MM.1S (cell line): ENCODE results near the gene FREY1.

Source experiments
- DNase-seq: peaks from one replicate; pipeline ENCODE4 v3.0.0-alpha.2; 2015
- H2AFZ ChIP-seq: fragments of 300-600 bp; sonication (generic); 2 replicates; pipeline ENCODE4 v1.6.0; 2016; ENCODE audit warnings: antibody characterized with exemption, low read length
- H3F3A ChIP-seq: fragments of 300-600 bp; sonication (generic); 2 replicates; pipeline ENCODE4 v1.6.1; 2016; ENCODE audit warnings: mild to moderate bottlenecking, antibody characterized with exemption, low read length, moderate library complexity, mixed read lengths; ENCODE audit not compliant: insufficient read depth
- H3K27ac ChIP-seq: fragments of 300-600 bp; sonication (generic); 2 replicates; pipeline ENCODE4 v1.5.1; 2016; ENCODE audit warnings: mild to moderate bottlenecking, low read length
- H3K27me3 ChIP-seq: fragments of 300-600 bp; sonication (generic); replicated peaks from 2 replicates; pipeline ENCODE4 v1.6.0; 2016; ENCODE audit warnings: low read length; ENCODE audit not compliant: insufficient read depth
- H3K36me3 ChIP-seq: fragments of 300-600 bp; sonication (generic); replicated peaks from 2 replicates; pipeline ENCODE4 v1.6.1; 2016; ENCODE audit warnings: mild to moderate bottlenecking, low read length, mixed read lengths; ENCODE audit not compliant: insufficient read depth
- H3K4me1 ChIP-seq: fragments of 300-600 bp; sonication (generic); 2 replicates; pipeline ENCODE4 v1.6.1; 2016; ENCODE audit warnings: low read length, mixed read lengths
- H3K4me2 ChIP-seq: fragments of 300-600 bp; sonication (generic); 2 replicates; pipeline ENCODE4 v1.6.0; 2016; ENCODE audit warnings: low read depth, low read length
- H3K4me3 ChIP-seq: fragments of 300-600 bp; sonication (generic); 2 replicates; pipeline ENCODE4 v1.5.1; 2016; ENCODE audit warnings: low read length, mixed read lengths
- H3K79me2 ChIP-seq: fragments of 300-600 bp; sonication (generic); 2 replicates; pipeline ENCODE4 v1.6.1; 2016; ENCODE audit warnings: mixed run types, low read length, mixed read lengths
- H3K9ac ChIP-seq: fragments of 300-600 bp; sonication (generic); 2 replicates; pipeline ENCODE4 v1.6.1; 2016; ENCODE audit warnings: low read length, mixed read lengths
- H3K9me2 ChIP-seq: fragments of 300-600 bp; sonication (generic); replicated peaks from 2 replicates; pipeline ENCODE4 v1.6.1; 2016; ENCODE audit warnings: mild to moderate bottlenecking, low read length, mixed read lengths; ENCODE audit not compliant: insufficient read depth
- H3K9me3 ChIP-seq: fragments of 300-600 bp; sonication (generic); replicated peaks from 2 replicates; pipeline ENCODE4 v1.6.1; 2016; ENCODE audit warnings: mild to moderate bottlenecking, low read length, mixed read lengths; ENCODE audit not compliant: insufficient read depth
- H4K20me1 ChIP-seq: fragments of 300-600 bp; sonication (generic); 2 replicates; pipeline ENCODE4 v1.6.1; 2016; ENCODE audit warnings: mild to moderate bottlenecking, low read length, moderate library complexity, mixed read lengths; ENCODE audit not compliant: insufficient read depth
- EZH2 ChIP-seq: fragments of 300-600 bp; sonication (generic); optimal IDR thresholded peaks from 2 replicates; pipeline ENCODE3; 2017; ENCODE audit warnings: low read depth, mild to moderate bottlenecking, antibody characterized with exemption, low read length, mixed read lengths
- EZH2phosphoT487 ChIP-seq: fragments of 300-600 bp; sonication (generic); IDR thresholded peaks from 2 replicates; pipeline ENCODE4 v1.6.1; 2018; ENCODE audit warnings: antibody characterized with exemption, low read length
- TF ChIP-seq, protein P1 (sequence below): fragments of 300-600 bp; sonication (generic); IDR thresholded peaks from 2 replicates; pipeline ENCODE4 v1.5.1; 2016; ENCODE audit warnings: antibody characterized with exemption, low read length, mixed read lengths

FREY1 gene

DNA sequence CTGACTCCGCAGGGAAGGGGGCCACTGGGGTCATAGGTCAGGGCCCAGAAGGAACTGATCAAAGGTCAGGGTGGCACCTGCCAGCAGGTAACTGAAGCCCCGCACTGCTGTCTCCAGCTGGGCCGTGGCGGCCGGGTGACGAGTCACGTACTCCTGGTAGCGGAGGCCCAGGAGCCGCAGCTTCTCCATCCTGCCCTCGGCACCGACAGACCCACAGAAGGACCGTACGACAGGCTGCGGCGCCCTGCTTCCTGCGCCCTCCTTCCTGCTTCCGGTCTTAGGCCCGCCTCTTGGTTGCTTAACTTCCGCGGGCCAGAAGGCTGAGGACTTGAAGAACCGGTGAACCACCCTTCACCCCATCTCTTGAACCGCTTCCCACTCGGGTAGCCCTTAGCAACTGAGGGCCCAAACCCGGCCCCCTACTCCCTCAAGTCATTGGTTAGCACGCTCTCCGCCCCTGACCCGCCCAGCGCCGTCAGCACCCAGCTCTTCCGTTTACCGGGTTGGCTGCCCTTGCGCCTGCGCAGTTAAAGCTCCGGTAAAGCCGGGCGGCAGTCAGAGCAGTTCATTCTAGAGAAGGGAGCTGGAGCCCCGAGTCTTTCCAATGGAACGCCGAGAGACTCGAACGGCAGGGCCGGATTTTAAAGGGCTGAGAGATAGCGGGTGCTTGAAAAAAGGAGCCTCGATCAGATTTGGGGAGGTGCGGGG is 10.7 kb upstream of the FREY1 start, which contains the start of gene PEX16:
Gene PEX16 (minus strand): TSS at position 255 of the 708 bp plus-strand sequence. CDS start 66 bp downstream, at position 189.
- peak; percentile 97 for DNase-seq
- peak within 1 kb of the TSS; percentile 99 for H3K4me2 ChIP-seq
- H3K9me3 ChIP-seq: no peaks in the 10 kb centered on the region
- H3K9me2 ChIP-seq: no peaks in the 10 kb centered on the region
- H3K27me3 ChIP-seq: no peaks in the 10 kb centered on the region
- H3F3A ChIP-seq: peaks cover 18% of the 10 kb centered on the region
- H3K27ac ChIP-seq: peak within 1 kb of the TSS; percentile 88
- peaks cover 22% of the 10 kb centered on the region for H3K79me2 ChIP-seq
- no peaks in the 10 kb centered on the region for H3K36me3 ChIP-seq
- peak within 1 kb of the TSS; percentile 85 for H3K9ac ChIP-seq
- no peaks in the 10 kb centered on the region for H4K20me1 ChIP-seq
- TF ChIP-seq EZH2: no peak
- TF ChIP-seq, protein P1, sequence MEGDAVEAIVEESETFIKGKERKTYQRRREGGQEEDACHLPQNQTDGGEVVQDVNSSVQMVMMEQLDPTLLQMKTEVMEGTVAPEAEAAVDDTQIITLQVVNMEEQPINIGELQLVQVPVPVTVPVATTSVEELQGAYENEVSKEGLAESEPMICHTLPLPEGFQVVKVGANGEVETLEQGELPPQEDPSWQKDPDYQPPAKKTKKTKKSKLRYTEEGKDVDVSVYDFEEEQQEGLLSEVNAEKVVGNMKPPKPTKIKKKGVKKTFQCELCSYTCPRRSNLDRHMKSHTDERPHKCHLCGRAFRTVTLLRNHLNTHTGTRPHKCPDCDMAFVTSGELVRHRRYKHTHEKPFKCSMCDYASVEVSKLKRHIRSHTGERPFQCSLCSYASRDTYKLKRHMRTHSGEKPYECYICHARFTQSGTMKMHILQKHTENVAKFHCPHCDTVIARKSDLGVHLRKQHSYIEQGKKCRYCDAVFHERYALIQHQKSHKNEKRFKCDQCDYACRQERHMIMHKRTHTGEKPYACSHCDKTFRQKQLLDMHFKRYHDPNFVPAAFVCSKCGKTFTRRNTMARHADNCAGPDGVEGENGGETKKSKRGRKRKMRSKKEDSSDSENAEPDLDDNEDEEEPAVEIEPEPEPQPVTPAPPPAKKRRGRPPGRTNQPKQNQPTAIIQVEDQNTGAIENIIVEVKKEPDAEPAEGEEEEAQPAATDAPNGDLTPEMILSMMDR: no peak
- no peak for TF ChIP-seq EZH2phosphoT487
- peaks cover 14% of the 10 kb centered on the region for H3K4me1 ChIP-seq
- H3K4me3 ChIP-seq: peak within 1 kb of the TSS; percentile 95
- peak within 1 kb of the TSS; percentile 96 for H2AFZ ChIP-seq

DNA sequence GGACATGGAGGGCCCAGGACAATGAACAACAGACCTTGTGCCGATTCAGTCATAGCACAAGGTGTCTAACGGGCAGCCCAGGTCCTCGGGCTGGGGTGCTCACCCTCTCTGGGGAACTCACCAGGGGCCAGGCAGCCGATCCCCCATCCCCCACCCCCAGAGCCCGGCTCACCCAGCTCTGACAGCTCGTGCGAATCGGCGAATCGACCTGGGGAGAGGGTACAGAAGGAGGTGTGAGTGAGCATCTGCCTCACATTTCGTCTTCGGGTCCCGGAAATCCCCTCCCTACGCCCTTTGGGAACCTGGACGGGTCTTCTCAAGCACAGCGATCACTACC is 10.2 kb upstream of the FREY1 start:
- TF ChIP-seq, protein P1: no peak
- TF ChIP-seq EZH2phosphoT487 (no peak), EZH2 (no peak)
- Histone ChIP-seq H3K36me3 (no peaks in the 10 kb centered on the region), H3K9ac (peak overlapping the region; percentile 85), H3K27me3 (no peaks in the 10 kb centered on the region), H3K27ac (peak overlapping the region; percentile 88), H4K20me1 (no peaks in the 10 kb centered on the region), H3K9me2 (no peaks in the 10 kb centered on the region), H2AFZ (peak overlapping the region; percentile 96; the same call in 1 of the 2 replicates), H3F3A (peaks cover 18% of the 10 kb centered on the region), H3K79me2 (peaks cover 22% of the 10 kb centered on the region), H3K4me1 (peaks cover 14% of the 10 kb centered on the region), H3K4me3 (peak overlapping the region; percentile 95), H3K4me2 (peak overlapping the region; percentile 99), H3K9me3 (no peaks in the 10 kb centered on the region)
- no peak for DNase-seq

DNA sequence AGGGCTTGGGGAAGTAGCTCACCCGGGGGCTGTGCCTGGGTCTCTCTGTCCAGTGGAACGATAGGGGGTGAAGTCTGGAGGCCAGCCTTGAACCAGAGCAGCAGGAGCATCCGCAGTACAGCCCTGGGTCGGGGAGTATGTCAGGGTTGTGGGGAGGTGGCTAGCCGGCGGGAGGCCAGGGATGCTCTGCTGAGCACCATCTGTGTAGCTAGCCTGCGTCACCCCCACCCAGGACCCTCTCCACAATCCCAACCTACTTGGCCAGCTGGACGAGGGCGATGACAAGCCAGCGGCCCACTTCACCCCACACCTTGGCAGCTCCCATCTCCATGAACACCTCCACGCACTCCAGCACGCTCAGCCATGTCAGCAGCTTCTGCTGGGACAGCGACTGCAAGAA is 8.4 kb upstream of the FREY1 start:
- Histone ChIP-seq H3K79me2 (peaks cover 22% of the 10 kb centered on the region), H3K9ac (no peak overlapping the region), H3K4me2 (no peak overlapping the region), H3K27ac (no peak overlapping the region), H3K4me3 (no peak overlapping the region), H4K20me1 (no peaks in the 10 kb centered on the region), H3K36me3 (no peaks in the 10 kb centered on the region), H3K9me2 (no peaks in the 10 kb centered on the region), H3K27me3 (no peaks in the 10 kb centered on the region), H3K9me3 (no peaks in the 10 kb centered on the region), H3K4me1 (peaks cover 9% of the 10 kb centered on the region), H3F3A (peaks cover 18% of the 10 kb centered on the region), H2AFZ (no peak overlapping the region)
- DNase-seq: no peak
- TF ChIP-seq, protein P1: no peak
- TF ChIP-seq EZH2phosphoT487: no peak
- no peak for TF ChIP-seq EZH2
